Large intestine (tissue), 3 donors: Measurements from ENCODE around the gene TLCD1. TPM values are rescaled to one million over a fixed set of nuclear protein-coding genes. Genes with fewer than 3 reads are reported as not detected.
"Not testable (repeated sequence)": the region's sequence is repeated elsewhere in the genome, so short reads cannot be mapped to it uniquely, and the experiment has no call there.

Experiments
- DNase-seq, 2 donors: peaks; one replicate each; pipeline versions ENCODE4 v3.0.0 to v3.0.0-alpha.2; 2013
- H3K27ac ChIP-seq: one replicate; pipeline ENCODE4 v1.5.1; 2013; ENCODE audit warnings: low read length
- H3K27me3 ChIP-seq: 2 replicates; pipeline ENCODE4 v1.6.1; 2013; ENCODE audit warnings: low read length; ENCODE audit not compliant: control insufficient read depth, insufficient read depth
- H3K36me3 ChIP-seq: 2 replicates; pipeline ENCODE4 v1.6.1; 2013; ENCODE audit warnings: low read length; ENCODE audit not compliant: control insufficient read depth, insufficient read depth
- H3K4me1 ChIP-seq: one replicate; pipeline ENCODE4 v1.6.1; 2013; ENCODE audit warnings: low read length; ENCODE audit not compliant: control insufficient read depth, insufficient read depth
- H3K4me3 ChIP-seq: one replicate; pipeline ENCODE4 v1.5.1; 2013; ENCODE audit warnings: low read length
- H3K9me3 ChIP-seq: one replicate; pipeline ENCODE4 v1.6.1; 2013; ENCODE audit warnings: mild to moderate bottlenecking, low read depth, low read length, moderate library complexity; ENCODE audit not compliant: control insufficient read depth
- WGBS: methylation state at CpG from one replicate; pipeline ENCODE4 v1.1.5; 2013; ENCODE audit warnings: low lambda C conversion rate; ENCODE audit not compliant: insufficient coverage; 5-methylcytosine and 5-hydroxymethylcytosine counted together
- polyA plus RNA-seq: library from polyadenylated mRNA; unstranded; fragments of 120-200 nt; gene quantifications from one replicate; pipeline ENCODE4 v1.2.1, GENCODE V29; 2013

Gene TLCD1
- polyA plus RNA-seq, 1 donor, result 9.4 TPM

GRCh38 chr17:28726627-28727491, 826 bp upstream of the TLCD1 start:
- H3K9me3 ChIP-seq, result no peaks in the 10 kb centered on the region
- no CpG with 5 or more reads among the region's 57 CpGs for WGBS
- peak overlapping the region; percentile 92 for H3K4me3 ChIP-seq
- peak; percentile 94 to 97 for DNase-seq
- H3K27me3 ChIP-seq, result no peaks in the 10 kb centered on the region
- H3K36me3 ChIP-seq, result peaks cover 31% of the 10 kb centered on the region
- peaks cover 33% of the 10 kb centered on the region for H3K4me1 ChIP-seq
- H3K27ac ChIP-seq, result peak overlapping the region; percentile 99

- peaks cover 41% of the 10 kb centered on the region for H3K36me3 ChIP-seq
- H3K4me3 ChIP-seq, result peak overlapping the region; percentile 92
- H3K9me3 ChIP-seq, result no peaks in the 10 kb centered on the region
- no CpG with 5 or more reads among the region's 45 CpGs for WGBS
- DNase-seq, result peak; percentile 64 to 85
- peak overlapping the region; percentile 58 for H3K27ac ChIP-seq
- H3K4me1 ChIP-seq, result peaks cover 38% of the 10 kb centered on the region
- H3K27me3 ChIP-seq, result no peaks in the 10 kb centered on the region
Measured at GRCh38 chr17:28725660-28726225, 290 bp downstream of the TLCD1 start.

GRCh38 chr17:28725166-28725659, 820 bp downstream of the TLCD1 start:
- WGBS, result no CpG with 5 or more reads among the region's 20 CpGs
- Histone ChIP-seq H3K4me3 (peak overlapping the region; percentile 92), H3K36me3 (peaks cover 41% of the 10 kb centered on the region), H3K9me3 (no peaks in the 10 kb centered on the region), H3K4me1 (peaks cover 38% of the 10 kb centered on the region), H3K27ac (peak overlapping the region; percentile 58), H3K27me3 (no peaks in the 10 kb centered on the region)
- DNase-seq, result peak in 1 of 2 donors; percentile 51

- peak in 1 of 2 donors; percentile 34 for DNase-seq
- peak overlapping the region; percentile 58 for H3K27ac ChIP-seq
- no peaks in the 10 kb centered on the region for H3K9me3 ChIP-seq
- no peaks in the 10 kb centered on the region for H3K27me3 ChIP-seq
- peaks cover 38% of the 10 kb centered on the region for H3K4me1 ChIP-seq
- H3K4me3 ChIP-seq, result no peak overlapping the region
- H3K36me3 ChIP-seq, result peaks cover 41% of the 10 kb centered on the region
- no CpG with 5 or more reads among the region's 10 CpGs for WGBS
Measured at GRCh38 chr17:28724500-28725165, 1.4 kb downstream of the TLCD1 start.

GRCh38 chr17:28723836-28724499, 2.1 kb downstream of the TLCD1 start:
- H3K4me1 ChIP-seq, result peaks cover 38% of the 10 kb centered on the region
- H3K27me3 ChIP-seq, H3K4me3 ChIP-seq, H3K27ac ChIP-seq, DNase-seq, H3K9me3 ChIP-seq: not testable (repeated sequence)
- peaks cover 41% of the 10 kb centered on the region for H3K36me3 ChIP-seq
- 67% methylated on average over 1 of the region's 4 CpGs for WGBS

- no peak overlapping the region for H3K4me3 ChIP-seq
- no peaks in the 10 kb centered on the region for H3K9me3 ChIP-seq
- DNase-seq, result no peak
- peaks cover 41% of the 10 kb centered on the region for H3K36me3 ChIP-seq
- 100% methylated on average over 1 of the region's 6 CpGs for WGBS
- no peaks in the 10 kb centered on the region for H3K27me3 ChIP-seq
- no peak overlapping the region for H3K27ac ChIP-seq
- H3K4me1 ChIP-seq, result peaks cover 45% of the 10 kb centered on the region
Measured at GRCh38 chr17:28723159-28723835, 2.7 kb downstream of the TLCD1 start.

- H3K4me3 ChIP-seq, result no peak overlapping the region
- peaks cover 50% of the 10 kb centered on the region for H3K4me1 ChIP-seq
Measured at GRCh38 chr17:28722417-28723158, 3.4 kb downstream of the TLCD1 start.

GRCh38 chr17:28720997-28721329, 5.1 kb downstream of the TLCD1 start:
- H3K27ac ChIP-seq, H3K27me3 ChIP-seq, DNase-seq, H3K9me3 ChIP-seq: not testable (repeated sequence)
- peaks cover 41% of the 10 kb centered on the region for H3K36me3 ChIP-seq
- no CpG with 5 or more reads among the region's 19 CpGs for WGBS
- peaks cover 52% of the 10 kb centered on the region for H3K4me1 ChIP-seq
- peak overlapping the region; percentile 88 for H3K4me3 ChIP-seq

More at GRCh38 chr17:28722417-28723158, 3.4 kb downstream of the TLCD1 start:
- Histone ChIP-seq H3K9me3 (no peaks in the 10 kb centered on the region), H3K36me3 (peaks cover 41% of the 10 kb centered on the region), H3K27ac (no peak overlapping the region), H3K27me3 (no peaks in the 10 kb centered on the region)
- WGBS, result no CpG with 5 or more reads among the region's 7 CpGs
- no peak for DNase-seq

- Histone ChIP-seq H3K27ac (peak overlapping the region; percentile 75), H3K4me1 (peaks cover 48% of the 10 kb centered on the region), H3K27me3 (peaks cover 7% of the 10 kb centered on the region), H3K9me3 (peaks cover 6% of the 10 kb centered on the region), H3K36me3 (peaks cover 46% of the 10 kb centered on the region), H3K4me3 (peak overlapping the region; percentile 88)
- WGBS, result no CpG with 5 or more reads among the region's 30 CpGs
- no peak for DNase-seq
Measured at GRCh38 chr17:28720247-28720996, 5.6 kb downstream of the TLCD1 start.
